ENCODE results near the gene VAV3. TPM values are rescaled to one million over a fixed set of nuclear protein-coding genes. Genes with fewer than 3 reads are reported as not detected.

VAV3 gene, protein sequence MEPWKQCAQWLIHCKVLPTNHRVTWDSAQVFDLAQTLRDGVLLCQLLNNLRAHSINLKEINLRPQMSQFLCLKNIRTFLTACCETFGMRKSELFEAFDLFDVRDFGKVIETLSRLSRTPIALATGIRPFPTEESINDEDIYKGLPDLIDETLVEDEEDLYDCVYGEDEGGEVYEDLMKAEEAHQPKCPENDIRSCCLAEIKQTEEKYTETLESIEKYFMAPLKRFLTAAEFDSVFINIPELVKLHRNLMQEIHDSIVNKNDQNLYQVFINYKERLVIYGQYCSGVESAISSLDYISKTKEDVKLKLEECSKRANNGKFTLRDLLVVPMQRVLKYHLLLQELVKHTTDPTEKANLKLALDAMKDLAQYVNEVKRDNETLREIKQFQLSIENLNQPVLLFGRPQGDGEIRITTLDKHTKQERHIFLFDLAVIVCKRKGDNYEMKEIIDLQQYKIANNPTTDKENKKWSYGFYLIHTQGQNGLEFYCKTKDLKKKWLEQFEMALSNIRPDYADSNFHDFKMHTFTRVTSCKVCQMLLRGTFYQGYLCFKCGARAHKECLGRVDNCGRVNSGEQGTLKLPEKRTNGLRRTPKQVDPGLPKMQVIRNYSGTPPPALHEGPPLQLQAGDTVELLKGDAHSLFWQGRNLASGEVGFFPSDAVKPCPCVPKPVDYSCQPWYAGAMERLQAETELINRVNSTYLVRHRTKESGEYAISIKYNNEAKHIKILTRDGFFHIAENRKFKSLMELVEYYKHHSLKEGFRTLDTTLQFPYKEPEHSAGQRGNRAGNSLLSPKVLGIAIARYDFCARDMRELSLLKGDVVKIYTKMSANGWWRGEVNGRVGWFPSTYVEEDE
- total RNA-seq (2022; extraction: Qiagen RNA extraction; ENCODE audit: low read depth) = 0.79 to 2.1 TPM (median 1.3 TPM) in 5 replicates

DNA sequence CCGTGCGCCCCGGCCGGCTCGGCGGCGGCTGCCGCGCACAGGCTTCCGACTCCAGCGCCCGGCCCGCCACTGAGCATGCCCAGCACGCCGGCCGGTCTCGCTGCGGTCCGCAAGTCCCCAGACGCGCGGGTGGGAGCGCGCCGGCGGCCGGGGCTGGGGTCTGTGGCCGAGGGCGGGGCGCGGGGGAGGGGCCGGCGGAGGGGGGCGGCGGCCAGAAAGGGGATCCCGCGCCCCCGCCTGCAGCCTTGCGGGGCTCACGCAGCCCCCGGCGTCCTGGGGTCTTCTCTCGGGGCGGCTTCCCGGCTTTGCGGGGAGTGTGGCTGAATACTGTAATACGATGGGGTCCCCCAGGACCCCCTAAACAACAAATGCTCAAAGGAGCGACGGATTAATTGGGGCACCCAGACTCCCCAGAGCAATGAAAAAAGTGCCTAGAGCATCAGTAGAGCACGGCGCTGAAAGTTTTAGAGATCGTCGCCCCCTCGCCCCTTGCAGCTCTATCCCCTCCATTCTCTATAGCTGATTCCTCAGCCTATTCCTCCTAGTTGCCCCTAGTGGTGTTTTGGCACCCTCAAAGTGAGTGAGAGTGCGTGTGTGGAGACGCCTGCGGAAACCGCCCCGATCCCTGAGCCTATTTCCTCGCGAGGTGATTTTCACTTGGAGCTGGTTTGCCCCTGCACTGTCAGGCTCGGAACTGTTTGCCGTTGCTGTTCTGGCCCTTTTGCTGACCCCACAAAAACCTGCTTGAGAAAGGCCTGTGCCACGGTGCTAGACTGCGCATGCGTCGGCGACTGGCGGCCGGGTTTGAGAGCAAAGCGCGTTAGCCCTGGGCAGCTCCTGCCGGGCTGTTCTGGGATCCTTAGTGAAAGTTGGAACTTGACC lies at the start of gene VAV3:
TSS of gene VAV3 (minus strand) at position 71 of the 882 bp plus-strand sequence. CDS start 311 bp downstream, outside the sequence.

Other genes with a start within 250 kb of the VAV3 start
- gene SLC25A24, start 235.2 kb upstream of the VAV3 start, total RNA-seq (2022; extraction: Qiagen RNA extraction; ENCODE audit: low read depth) = 12.5 to 32.7 TPM (median 28.8 TPM) in 5 replicates